GM18526 (cell line): Measurements from ENCODE around the gene EVC2.

Experiments used
- POLR2A ChIP-seq: IDR thresholded peaks from 3 replicates; pipeline ENCODE4 v1.6.1; 2011; ENCODE audit not compliant: insufficient read length; ENCODE audit errors: extremely low read depth

EVC2 gene

GRCh38 chr4:5638316-5638715, 70.0 kb downstream of the EVC2 start:
- TF ChIP-seq POLR2A: no peak

- no peak for TF ChIP-seq POLR2A
These were observed 71.3 kb downstream of the EVC2 start for GRCh38 chr4:5636766-5637670.

GRCh38 chr4:5635826-5636195, 72.5 kb downstream of the EVC2 start:
- TF ChIP-seq POLR2A: no peak

GRCh38 chr4:5632571-5632970, 75.8 kb downstream of the EVC2 start:
- TF ChIP-seq POLR2A: no peak

GRCh38 chr4:5632066-5632440, 76.3 kb downstream of the EVC2 start:
- TF ChIP-seq POLR2A: no peak

GRCh38 chr4:5631352-5632065, 76.8 kb downstream of the EVC2 start:
- no peak for TF ChIP-seq POLR2A

- TF ChIP-seq POLR2A: no peak
These were observed 77.6 kb downstream of the EVC2 start for GRCh38 chr4:5630762-5631161.

- TF ChIP-seq POLR2A: no peak
These were observed 78.8 kb downstream of the EVC2 start for GRCh38 chr4:5629542-5629941.

- no peak for TF ChIP-seq POLR2A
These were observed 81.4 kb downstream of the EVC2 start for GRCh38 chr4:5626913-5627312.

GRCh38 chr4:5622596-5622995, 85.8 kb downstream of the EVC2 start:
- no peak for TF ChIP-seq POLR2A

- TF ChIP-seq POLR2A: no peak
These were observed 88.3 kb downstream of the EVC2 start for GRCh38 chr4:5619913-5620625.

- no peak for TF ChIP-seq POLR2A
These were observed 90.1 kb downstream of the EVC2 start for GRCh38 chr4:5618051-5618960.

GRCh38 chr4:5616331-5616950, 91.9 kb downstream of the EVC2 start:
- TF ChIP-seq POLR2A: no peak

GRCh38 chr4:5615496-5616075, 92.8 kb downstream of the EVC2 start:
- TF ChIP-seq POLR2A: no peak

GRCh38 chr4:5611750-5612149, 96.6 kb downstream of the EVC2 start:
- no peak for TF ChIP-seq POLR2A
